OCI-LY7 (cell line): Measurements from ENCODE around the gene ABCA2. TPM values are rescaled to one million over a fixed set of nuclear protein-coding genes. Genes with fewer than 3 reads are reported as not detected.
A peak's percentile ranks its signal among the peaks of the same experiment; 100 is the strongest.

Experiments used
- BruUV-seq: library from RNA; stranded (reverse); fragments of 400-500 nt; replicated peaks from 2 replicates; lab custom pipeline; 2021; lab: Mats Ljungman, UMichigan
- CTCF ChIA-PET: fragments of 300-600 bp; sonication (Branson Sonifier 250); formaldehyde crosslinking; loops from one replicate; lab custom pipeline; 2022; ENCODE audit warnings: antibody characterized with exemption; ENCODE audit not compliant: unreplicated experiment; lab: Charles Lee
- POLR2A ChIA-PET: fragments of 300-600 bp; sonication (Branson Sonifier 250); formaldehyde crosslinking; loops from one replicate; lab custom pipeline; 2022; ENCODE audit warnings: antibody characterized with exemption; lab: Charles Lee
- DNase-seq: peaks from one replicate; pipeline ENCODE4 v3.0.0-alpha.2; 2015; ENCODE audit warnings: low spot score
- H2AFZ ChIP-seq: fragments of 200-600 bp; sonication (generic), shearing (Covaris generic); 2 replicates; pipeline ENCODE4 v1.6.1; 2014; ENCODE audit warnings: mild to moderate bottlenecking, antibody characterized with exemption, low read length, moderate library complexity
- H3K27ac ChIP-seq: fragments of 200-600 bp; sonication (generic); 2 replicates; pipeline ENCODE4 v1.5.1; 2014; ENCODE audit warnings: mixed run types, low read depth, mild to moderate bottlenecking, moderate library complexity, low read length, inconsistent platforms; ENCODE audit not compliant: poor library complexity, severe bottlenecking
- H3K36me3 ChIP-seq: fragments of 200-600 bp; sonication (generic); 2 replicates; pipeline ENCODE4 v1.6.1; 2014; ENCODE audit warnings: mild to moderate bottlenecking, antibody characterized with exemption, low read length, moderate library complexity, mixed read lengths; ENCODE audit not compliant: insufficient read depth
- H3K4me1 ChIP-seq: fragments of 200-600 bp; sonication (generic); 2 replicates; pipeline ENCODE4 v1.5.1; 2014; ENCODE audit warnings: mild to moderate bottlenecking, low read length; ENCODE audit not compliant: insufficient read depth, poor library complexity, severe bottlenecking
- H3K4me2 ChIP-seq: fragments of 200-600 bp; sonication (generic); 2 replicates; pipeline ENCODE4 v1.6.1; 2014; ENCODE audit warnings: mild to moderate bottlenecking, low read length
- H3K4me3 ChIP-seq: fragments of 200-600 bp; sonication (generic); 2 replicates; pipeline ENCODE4 v1.5.1; 2014; ENCODE audit warnings: mild to moderate bottlenecking, low read depth, low read length; ENCODE audit not compliant: poor library complexity, severe bottlenecking
- H3K79me2 ChIP-seq: fragments of 200-600 bp; sonication (generic); 2 replicates; pipeline ENCODE4 v1.6.1; 2016; ENCODE audit warnings: low read depth, mild to moderate bottlenecking, low read length, moderate library complexity, mixed read lengths; ENCODE audit not compliant: insufficient read depth
- H3K9me2 ChIP-seq: fragments of 200-600 bp; sonication (generic); 2 replicates; pipeline ENCODE4 v1.6.1; 2016; ENCODE audit warnings: mild to moderate bottlenecking, low read length, mixed read lengths; ENCODE audit not compliant: insufficient read depth
- H3K9me3 ChIP-seq: fragments of 200-600 bp; sonication (generic); 2 replicates; pipeline ENCODE4 v1.6.1; 2014; ENCODE audit warnings: mild to moderate bottlenecking, mixed run types, low read length, mixed read lengths
- H4K20me1 ChIP-seq: fragments of 200-600 bp; sonication (generic); 2 replicates; pipeline ENCODE4 v1.6.1; 2014; ENCODE audit warnings: mild to moderate bottlenecking, antibody characterized with exemption, low read length, moderate library complexity, mixed read lengths; ENCODE audit not compliant: insufficient read depth
- EZH2phosphoT487 ChIP-seq: fragments of 200-600 bp; sonication (generic); IDR thresholded peaks from 2 replicates; pipeline ENCODE4 v1.6.1; 2018; ENCODE audit warnings: low read depth, borderline replicate concordance, mild to moderate bottlenecking, mixed run types, antibody characterized with exemption, low read length, moderate library complexity, mixed read lengths
- intact Hi-C: fragments of 100-400 bp; cut with micrococcal nuclease; formaldehyde crosslinking; loops from one replicate; pipeline ENCODE4 v1.10.0; 2022; ENCODE audit not compliant: unreplicated experiment
- total RNA-seq, 2 experiments: library from RNA; depleted of rRNA in 1 of 2; stranded (reverse); fragments of >200 nt in 1 of 2; shearing (Covaris generic) in 1 of 2; gene quantifications; 2 replicates each; pipeline ENCODE4 v1.2.3, GENCODE V29; 2014 to 2022
- TF ChIP-seq, protein P1 (sequence below): fragments of 200-600 bp; sonication (generic); conservative IDR thresholded peaks from 2 replicates; pipeline ENCODE4 v1.5.1; 2014; ENCODE audit warnings: mild to moderate bottlenecking, antibody characterized with exemption, low read length, moderate library complexity, mixed read lengths

Gene ABCA2
- total RNA-seq, 2 experiments from 2014 or later = 4.1 to 10.6 TPM

DNA sequence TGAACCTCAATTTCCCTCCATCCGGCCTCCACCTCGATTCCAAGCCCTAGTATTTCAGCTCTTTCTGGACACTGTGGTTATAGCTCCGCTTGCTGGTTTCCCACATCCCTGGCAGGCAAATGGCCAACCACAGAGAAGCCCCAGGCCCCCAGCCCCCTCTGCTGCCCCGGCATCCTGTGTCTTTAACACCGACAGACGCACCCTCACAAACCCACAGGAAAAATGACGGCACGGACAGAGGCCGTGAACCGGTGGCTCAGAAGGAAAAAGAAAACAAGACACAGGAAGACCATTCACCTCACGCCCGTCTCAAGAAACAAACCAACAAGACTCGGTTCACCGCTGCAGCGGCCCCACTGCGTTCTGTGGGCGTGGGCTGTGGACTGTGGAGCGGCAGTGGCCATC lies 30.2 kb downstream of the ABCA2 start:
- Histone ChIP-seq H3K4me3 (no peak overlapping the region), H3K27ac (no peak overlapping the region), H2AFZ (no peak overlapping the region), H3K4me1 (peaks cover 56% of the 10 kb centered on the region), H3K79me2 (no peaks in the 10 kb centered on the region; the same call in 1 of the 2 replicates), H4K20me1 (no peaks in the 10 kb centered on the region), H3K36me3 (0 out of 2 replicates have a peak, but pooled peaks cover 3% of the 10 kb centered on the region), H3K4me2 (no peak overlapping the region), H3K9me3 (no peaks in the 10 kb centered on the region), H3K9me2 (no peaks in the 10 kb centered on the region)
- DNase-seq = no peak
- ChIA-PET CTCF (no interaction called here), POLR2A (no interaction called here)
- BruUV-seq = no TSS peak
- TF ChIP-seq, protein P1, sequence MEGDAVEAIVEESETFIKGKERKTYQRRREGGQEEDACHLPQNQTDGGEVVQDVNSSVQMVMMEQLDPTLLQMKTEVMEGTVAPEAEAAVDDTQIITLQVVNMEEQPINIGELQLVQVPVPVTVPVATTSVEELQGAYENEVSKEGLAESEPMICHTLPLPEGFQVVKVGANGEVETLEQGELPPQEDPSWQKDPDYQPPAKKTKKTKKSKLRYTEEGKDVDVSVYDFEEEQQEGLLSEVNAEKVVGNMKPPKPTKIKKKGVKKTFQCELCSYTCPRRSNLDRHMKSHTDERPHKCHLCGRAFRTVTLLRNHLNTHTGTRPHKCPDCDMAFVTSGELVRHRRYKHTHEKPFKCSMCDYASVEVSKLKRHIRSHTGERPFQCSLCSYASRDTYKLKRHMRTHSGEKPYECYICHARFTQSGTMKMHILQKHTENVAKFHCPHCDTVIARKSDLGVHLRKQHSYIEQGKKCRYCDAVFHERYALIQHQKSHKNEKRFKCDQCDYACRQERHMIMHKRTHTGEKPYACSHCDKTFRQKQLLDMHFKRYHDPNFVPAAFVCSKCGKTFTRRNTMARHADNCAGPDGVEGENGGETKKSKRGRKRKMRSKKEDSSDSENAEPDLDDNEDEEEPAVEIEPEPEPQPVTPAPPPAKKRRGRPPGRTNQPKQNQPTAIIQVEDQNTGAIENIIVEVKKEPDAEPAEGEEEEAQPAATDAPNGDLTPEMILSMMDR = 0 out of 2 replicates have a peak, but pooled peaks have one; percentile 29
- no peak for TF ChIP-seq EZH2phosphoT487
- intact Hi-C loops = no loop called here

DNA sequence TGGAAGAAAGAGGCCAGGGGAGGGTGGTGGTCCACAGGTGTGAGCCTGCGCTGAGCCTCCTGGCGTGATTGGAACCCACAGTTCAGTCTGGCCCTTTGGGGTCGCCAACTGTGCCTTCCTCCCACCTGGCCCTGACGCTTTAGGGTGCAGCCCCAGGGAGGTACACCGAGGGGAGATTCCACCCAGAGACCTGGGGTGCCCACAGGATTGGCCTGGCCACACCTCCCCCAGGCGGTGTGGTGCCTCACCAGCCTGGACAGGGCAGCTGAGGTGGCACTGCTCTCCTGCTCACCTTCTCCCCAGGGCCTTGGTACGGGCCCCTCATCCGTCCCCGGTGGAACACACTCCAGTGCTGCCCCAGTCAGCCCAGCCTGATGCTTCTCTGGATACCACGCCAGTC lies 30.7 kb downstream of the ABCA2 start:
- intact Hi-C loops = no loop called here
- H3K27ac ChIP-seq = no peak overlapping the region
- peaks cover 56% of the 10 kb centered on the region for H3K4me1 ChIP-seq
- H3K9me3 ChIP-seq = no peaks in the 10 kb centered on the region
- H4K20me1 ChIP-seq = no peaks in the 10 kb centered on the region
- no peak overlapping the region for H3K4me3 ChIP-seq
- no peaks in the 10 kb centered on the region; the same call in 1 of the 2 replicates for H3K79me2 ChIP-seq
- H2AFZ ChIP-seq = no peak overlapping the region
- no peaks in the 10 kb centered on the region for H3K9me2 ChIP-seq
- 0 out of 2 replicates have a peak, but pooled peaks cover 3% of the 10 kb centered on the region for H3K36me3 ChIP-seq
- H3K4me2 ChIP-seq = no peak overlapping the region
- POLR2A ChIA-PET = no interaction called here
- TF ChIP-seq, protein P1 = no peak
- TF ChIP-seq EZH2phosphoT487 = no peak
- CTCF ChIA-PET = no interaction called here
- no peak for DNase-seq
- BruUV-seq = no TSS peak
